ENCODE measurements around the gene MAML3.

MAML3 gene

DNA sequence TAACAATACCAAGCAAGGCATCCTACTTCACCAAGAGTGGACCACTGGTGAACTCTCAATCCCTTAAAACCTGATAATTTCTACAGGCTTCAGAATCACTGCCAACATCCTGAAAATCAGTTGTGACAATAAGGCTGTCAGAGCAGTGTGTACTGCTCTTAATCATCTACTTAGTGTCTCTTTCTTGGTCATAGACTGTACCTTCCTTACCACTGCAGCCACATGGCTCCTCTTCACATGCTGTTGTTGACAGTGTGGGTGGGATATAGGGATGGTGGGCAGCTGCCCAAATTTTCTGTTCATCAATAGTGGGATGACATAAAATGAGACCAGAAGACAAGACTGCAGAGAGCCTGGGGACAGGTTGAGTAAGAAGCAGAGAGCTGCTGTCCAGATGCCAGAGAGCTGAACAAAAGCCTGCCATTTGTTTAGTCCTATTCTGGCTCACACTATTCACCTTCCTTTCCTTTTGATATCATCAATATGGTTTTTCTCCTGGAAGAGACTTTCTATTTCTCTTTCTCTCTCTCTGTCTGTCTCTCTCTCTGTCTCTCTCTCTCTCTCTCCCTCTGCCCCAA, 309.4 kb downstream of the MAML3 start:
- TF ChIP-seq, protein P1, sequence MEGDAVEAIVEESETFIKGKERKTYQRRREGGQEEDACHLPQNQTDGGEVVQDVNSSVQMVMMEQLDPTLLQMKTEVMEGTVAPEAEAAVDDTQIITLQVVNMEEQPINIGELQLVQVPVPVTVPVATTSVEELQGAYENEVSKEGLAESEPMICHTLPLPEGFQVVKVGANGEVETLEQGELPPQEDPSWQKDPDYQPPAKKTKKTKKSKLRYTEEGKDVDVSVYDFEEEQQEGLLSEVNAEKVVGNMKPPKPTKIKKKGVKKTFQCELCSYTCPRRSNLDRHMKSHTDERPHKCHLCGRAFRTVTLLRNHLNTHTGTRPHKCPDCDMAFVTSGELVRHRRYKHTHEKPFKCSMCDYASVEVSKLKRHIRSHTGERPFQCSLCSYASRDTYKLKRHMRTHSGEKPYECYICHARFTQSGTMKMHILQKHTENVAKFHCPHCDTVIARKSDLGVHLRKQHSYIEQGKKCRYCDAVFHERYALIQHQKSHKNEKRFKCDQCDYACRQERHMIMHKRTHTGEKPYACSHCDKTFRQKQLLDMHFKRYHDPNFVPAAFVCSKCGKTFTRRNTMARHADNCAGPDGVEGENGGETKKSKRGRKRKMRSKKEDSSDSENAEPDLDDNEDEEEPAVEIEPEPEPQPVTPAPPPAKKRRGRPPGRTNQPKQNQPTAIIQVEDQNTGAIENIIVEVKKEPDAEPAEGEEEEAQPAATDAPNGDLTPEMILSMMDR (IDR thresholded peaks at IDR 0.05; ENCODE audit: low read depth, low read length, missing control alignments): no peak
- no peak for DNase-seq (ENCODE audit: extremely low read depth, low read depth)
- H3K4me3 ChIP-seq (replicated peaks; ENCODE audit: low read depth, low read length): no peak overlapping the region

- no peak for DNase-seq (ENCODE audit: extremely low read depth, low read depth)
- TF ChIP-seq, protein P1 (IDR thresholded peaks at IDR 0.05; ENCODE audit: low read depth, low read length, missing control alignments): no peak
- H3K4me3 ChIP-seq (replicated peaks; ENCODE audit: low read depth, low read length): no peak overlapping the region
Measured at GRCh38 chr4:139844057-139844456, 309.9 kb downstream of the MAML3 start.

GRCh38 chr4:139843641-139844040, 310.3 kb downstream of the MAML3 start:
- no peak for DNase-seq (ENCODE audit: extremely low read depth, low read depth)
- TF ChIP-seq, protein P1 (IDR thresholded peaks at IDR 0.05; ENCODE audit: low read depth, low read length, missing control alignments): no peak

DNA sequence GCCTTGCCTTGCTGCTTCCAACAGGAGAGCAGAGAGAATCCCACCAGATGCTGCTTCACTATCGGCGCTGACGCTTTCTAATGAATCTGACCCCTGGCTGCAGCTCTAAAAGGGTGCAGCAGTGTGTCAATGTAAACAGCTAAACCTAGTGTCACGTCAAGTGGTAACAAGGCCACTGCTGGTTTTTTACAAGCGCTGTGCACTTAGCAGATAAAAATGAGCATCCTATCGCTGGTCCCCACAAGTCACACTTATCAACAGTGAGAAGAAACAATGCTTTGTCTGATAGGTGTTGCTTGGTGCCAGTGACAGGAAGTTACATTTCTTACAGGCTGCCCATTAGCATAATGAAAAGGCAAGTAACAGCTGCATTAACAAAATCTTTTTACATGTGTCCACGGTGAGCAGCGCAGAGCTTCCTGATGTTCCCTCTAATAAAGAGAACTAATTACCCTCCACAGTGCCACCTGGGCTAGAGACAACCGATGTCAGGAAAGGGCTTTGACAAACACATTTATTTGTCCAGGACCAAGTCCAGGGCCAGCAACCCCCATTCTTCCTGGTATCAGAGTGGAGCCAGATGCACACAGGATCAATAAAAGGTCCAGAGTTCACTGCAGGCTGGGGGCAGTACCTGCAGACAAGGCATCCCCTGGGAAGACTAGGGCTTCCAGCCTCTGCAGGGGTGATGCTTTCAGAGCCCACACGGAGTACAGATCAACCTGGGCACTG, 312.4 kb downstream of the MAML3 start:
- DNase-seq (ENCODE audit: extremely low read depth, low read depth): no peak
- H3K4me3 ChIP-seq (replicated peaks; ENCODE audit: low read depth, low read length): no peak overlapping the region
- TF ChIP-seq, protein P1 (IDR thresholded peaks at IDR 0.05; ENCODE audit: low read depth, low read length, missing control alignments): no peak

More at GRCh38 chr4:139843641-139844040, 310.3 kb downstream of the MAML3 start:
- no peak overlapping the region for H3K4me3 ChIP-seq (replicated peaks; ENCODE audit: low read depth, low read length)

- DNase-seq (ENCODE audit: extremely low read depth, low read depth): no peak
- no peak overlapping the region for H3K4me3 ChIP-seq (replicated peaks; ENCODE audit: low read depth, low read length)
- TF ChIP-seq, protein P1 (IDR thresholded peaks at IDR 0.05; ENCODE audit: low read depth, low read length, missing control alignments): no peak
Measured at GRCh38 chr4:139840773-139841172, 313.2 kb downstream of the MAML3 start.

- TF ChIP-seq, protein P1 (IDR thresholded peaks at IDR 0.05; ENCODE audit: low read depth, low read length, missing control alignments): no peak
- H3K4me3 ChIP-seq (replicated peaks; ENCODE audit: low read depth, low read length): no peak overlapping the region
- DNase-seq (ENCODE audit: extremely low read depth, low read depth): no peak
Measured at GRCh38 chr4:139839403-139840031, 314.5 kb downstream of the MAML3 start.

All from HFF-Myc (cell line).